ENCODE measurements around the gene PALD1.

- TF ChIP-seq CTCF (IDR thresholded peaks at IDR 0.05) (no peak), POLR2A (IDR thresholded peaks at IDR 0.05) (no peak), EP300 (IDR thresholded peaks at IDR 0.05; ENCODE audit: low read depth) (no peak)
These were observed 99.9 kb downstream of the PALD1 start for GRCh38 chr10:70578371-70578947.
